Caco-2 (cell line): ENCODE measurements around the gene LRMDA. TPM values are rescaled to one million over a fixed set of nuclear protein-coding genes. Genes with fewer than 3 reads are reported as not detected.

Experiments
- BruUV-seq: library from RNA; stranded (reverse); fragments of 400-500 nt; replicated peaks from 2 replicates; lab custom pipeline; 2021; lab: Mats Ljungman, UMichigan
- CTCF ChIA-PET: fragments of 300-600 bp; sonication (Branson Sonifier 250); formaldehyde crosslinking; loops from one replicate; lab custom pipeline; 2022; ENCODE audit warnings: antibody characterized with exemption; lab: Charles Lee
- POLR2A ChIA-PET: fragments of 300-600 bp; sonication (Branson Sonifier 250); formaldehyde crosslinking; loops from one replicate; lab custom pipeline; 2022; ENCODE audit warnings: antibody characterized with exemption; lab: Charles Lee
- DNase-seq, 2 experiments: peaks; one replicate each; pipeline versions ENCODE4 v3.0.0 to v3.0.0-alpha.2; 2020 to 2022
- H3K27me3 ChIP-seq: replicated peaks from 2 replicates; pipeline ENCODE4 v1.6.0; 2011; ENCODE audit warnings: low read length; ENCODE audit not compliant: control insufficient read depth, insufficient read depth
- H3K36me3 ChIP-seq: 2 replicates; pipeline ENCODE4 v1.5.1; 2011; ENCODE audit warnings: low read length; ENCODE audit not compliant: control insufficient read depth, insufficient read depth
- H3K4me1 ChIP-seq: fragments of 250-450 bp; sonication (Bioruptor Pico); 2 replicates; pipeline ENCODE4 v1.5.1; 2020; ENCODE audit warnings: mild to moderate bottlenecking
- H3K4me3 ChIP-seq: 2 replicates; pipeline ENCODE4 v1.5.1; 2011; ENCODE audit warnings: low read depth, mild to moderate bottlenecking, control low read depth, low read length
- H3K9me3 ChIP-seq: fragments of 250-450 bp; sonication (Bioruptor Pico); 2 replicates; pipeline ENCODE4 v1.5.1; 2020; ENCODE audit warnings: mild to moderate bottlenecking, moderate library complexity
- H3K27ac Mint-ChIP-seq: one replicate; pipeline ENCODE4 v1.8.0; 2022; ENCODE audit warnings: mixed read lengths; ENCODE audit not compliant: unreplicated experiment
- H3K27me3 Mint-ChIP-seq: one replicate; pipeline ENCODE4 v1.8.0; 2022; ENCODE audit warnings: mixed read lengths; ENCODE audit not compliant: insufficient read depth, unreplicated experiment
- H3K36me3 Mint-ChIP-seq: one replicate; pipeline ENCODE4 v1.8.0; 2022; ENCODE audit warnings: mild to moderate bottlenecking, mixed read lengths; ENCODE audit not compliant: insufficient read depth, unreplicated experiment
- H3K4me1 Mint-ChIP-seq: one replicate; pipeline ENCODE4 v1.8.0; 2022; ENCODE audit warnings: low read depth, mixed read lengths; ENCODE audit not compliant: unreplicated experiment
- H3K4me3 Mint-ChIP-seq: one replicate; pipeline ENCODE4 v1.8.0; 2022; ENCODE audit warnings: mild to moderate bottlenecking, moderate library complexity, mixed read lengths; ENCODE audit not compliant: unreplicated experiment
- H3K9me3 Mint-ChIP-seq: one replicate; pipeline ENCODE4 v1.8.0; 2022; ENCODE audit warnings: mixed read lengths; ENCODE audit not compliant: unreplicated experiment
- intact Hi-C: fragments of 100-400 bp; cut with micrococcal nuclease; formaldehyde crosslinking; loops from one replicate; pipeline ENCODE4 v1.10.0; 2022; ENCODE audit not compliant: unreplicated experiment
- total RNA-seq: library from RNA; stranded (reverse); gene quantifications from 2 replicates; pipeline ENCODE4 v1.2.3, GENCODE V29; 2022
- TF ChIP-seq, protein P1 (sequence below), 2 experiments: fragments of 200-600 bp in 1 of 2; IDR thresholded peaks; 1 replicate in 1 of 2; 2 replicates in 1 of 2; pipeline versions ENCODE4 v1.5.1 to v1.8.0; 2011 to 2022; ENCODE audit warnings: antibody characterized with exemption in 1 of 2, control low read depth in 1 of 2, inconsistent platforms in 1 of 2, low read depth in 1 of 2, low read length in 1 of 2, mild to moderate bottlenecking in 1 of 2, moderate library complexity in 1 of 2; ENCODE audit not compliant: insufficient read depth in 1 of 2, severe bottlenecking in 1 of 2, unreplicated experiment in 1 of 2

Gene LRMDA
- total RNA-seq, 1 experiment from 2014 or later: 18.5 TPM

DNA sequence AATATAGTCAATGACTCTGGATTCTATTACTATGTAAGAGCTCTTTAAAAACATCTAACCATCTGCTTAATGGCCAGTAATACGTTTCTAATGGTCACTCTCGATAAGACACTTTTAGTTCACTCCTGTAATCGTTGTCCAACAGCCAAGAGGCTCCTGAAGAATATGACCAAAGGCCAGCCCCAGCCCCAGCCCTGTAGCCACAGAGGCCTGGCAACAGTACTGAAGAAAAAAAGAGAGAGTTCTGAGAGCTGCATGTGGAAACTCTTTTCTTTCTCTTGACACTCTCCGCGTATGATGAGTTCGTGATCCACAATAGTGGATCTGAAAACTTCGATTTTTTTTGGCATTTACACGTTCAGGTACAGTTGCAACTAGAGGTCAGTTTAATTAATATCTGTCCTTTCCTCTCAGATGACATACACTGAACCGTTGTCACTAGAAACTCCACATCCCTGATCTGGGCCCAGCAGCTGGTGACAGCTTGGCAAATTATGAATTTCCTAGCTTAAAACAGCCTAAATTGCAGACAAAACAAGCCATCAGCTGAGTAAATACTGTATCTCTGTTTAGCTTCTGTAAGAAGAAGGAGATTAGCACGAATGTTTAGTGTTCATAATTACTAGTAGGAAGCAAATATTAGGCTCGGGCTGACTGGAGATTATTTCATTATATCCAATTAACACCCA, 456.7 kb downstream of the LRMDA start:
- H3K9me3 Mint-ChIP-seq: no peaks in the 10 kb centered on the region
- BruUV-seq: no TSS peak

GRCh38 chr10:75889051-75889450, 457.6 kb downstream of the LRMDA start:
- H3K27me3 Mint-ChIP-seq: no peaks in the 10 kb centered on the region
- no peaks in the 10 kb centered on the region for H3K4me1 Mint-ChIP-seq
- intact Hi-C loops: no loop called here
- TF ChIP-seq, protein P1, sequence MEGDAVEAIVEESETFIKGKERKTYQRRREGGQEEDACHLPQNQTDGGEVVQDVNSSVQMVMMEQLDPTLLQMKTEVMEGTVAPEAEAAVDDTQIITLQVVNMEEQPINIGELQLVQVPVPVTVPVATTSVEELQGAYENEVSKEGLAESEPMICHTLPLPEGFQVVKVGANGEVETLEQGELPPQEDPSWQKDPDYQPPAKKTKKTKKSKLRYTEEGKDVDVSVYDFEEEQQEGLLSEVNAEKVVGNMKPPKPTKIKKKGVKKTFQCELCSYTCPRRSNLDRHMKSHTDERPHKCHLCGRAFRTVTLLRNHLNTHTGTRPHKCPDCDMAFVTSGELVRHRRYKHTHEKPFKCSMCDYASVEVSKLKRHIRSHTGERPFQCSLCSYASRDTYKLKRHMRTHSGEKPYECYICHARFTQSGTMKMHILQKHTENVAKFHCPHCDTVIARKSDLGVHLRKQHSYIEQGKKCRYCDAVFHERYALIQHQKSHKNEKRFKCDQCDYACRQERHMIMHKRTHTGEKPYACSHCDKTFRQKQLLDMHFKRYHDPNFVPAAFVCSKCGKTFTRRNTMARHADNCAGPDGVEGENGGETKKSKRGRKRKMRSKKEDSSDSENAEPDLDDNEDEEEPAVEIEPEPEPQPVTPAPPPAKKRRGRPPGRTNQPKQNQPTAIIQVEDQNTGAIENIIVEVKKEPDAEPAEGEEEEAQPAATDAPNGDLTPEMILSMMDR (IDR thresholded peaks at IDR 0.05; ENCODE audit: insufficient read depth in 1 of 2, low read depth in 1 of 2, low read length in 1 of 2, severe bottlenecking in 1 of 2, unreplicated experiment in 1 of 2): no peak
- DNase-seq: no peak
- no peak overlapping the region for H3K27ac Mint-ChIP-seq
- H3K9me3 Mint-ChIP-seq: no peaks in the 10 kb centered on the region
- Histone ChIP-seq H3K4me1 (0 out of 2 replicates have a peak, but pooled peaks cover 9% of the 10 kb centered on the region), H3K36me3 (no peaks in the 10 kb centered on the region; the same call in 1 of the 2 replicates), H3K27me3 (no peaks in the 10 kb centered on the region), H3K9me3 (no peaks in the 10 kb centered on the region), H3K4me3 (no peak overlapping the region)
- no peaks in the 10 kb centered on the region for H3K36me3 Mint-ChIP-seq
- CTCF ChIA-PET: no interaction called here
- no TSS peak for BruUV-seq
- H3K4me3 Mint-ChIP-seq: no peak overlapping the region
- POLR2A ChIA-PET: no interaction called here

More for the DNA sequence above, 456.7 kb downstream of the LRMDA start:
- H3K36me3 Mint-ChIP-seq: no peaks in the 10 kb centered on the region
- TF ChIP-seq, protein P1 (IDR thresholded peaks at IDR 0.05; ENCODE audit: insufficient read depth in 1 of 2, low read depth in 1 of 2, low read length in 1 of 2, severe bottlenecking in 1 of 2, unreplicated experiment in 1 of 2): no peak
- no peaks in the 10 kb centered on the region for H3K27me3 Mint-ChIP-seq
- ChIA-PET CTCF (no interaction called here), POLR2A (no interaction called here)
- DNase-seq: no peak
- Histone ChIP-seq H3K27me3 (no peaks in the 10 kb centered on the region), H3K9me3 (no peaks in the 10 kb centered on the region), H3K36me3 (no peaks in the 10 kb centered on the region; the same call in 1 of the 2 replicates), H3K4me1 (0 out of 2 replicates have a peak, but pooled peaks cover 9% of the 10 kb centered on the region), H3K4me3 (no peak overlapping the region)
- H3K27ac Mint-ChIP-seq: no peak overlapping the region
- no peaks in the 10 kb centered on the region for H3K4me1 Mint-ChIP-seq
- no peak overlapping the region for H3K4me3 Mint-ChIP-seq
- intact Hi-C loops: no loop called here

DNA sequence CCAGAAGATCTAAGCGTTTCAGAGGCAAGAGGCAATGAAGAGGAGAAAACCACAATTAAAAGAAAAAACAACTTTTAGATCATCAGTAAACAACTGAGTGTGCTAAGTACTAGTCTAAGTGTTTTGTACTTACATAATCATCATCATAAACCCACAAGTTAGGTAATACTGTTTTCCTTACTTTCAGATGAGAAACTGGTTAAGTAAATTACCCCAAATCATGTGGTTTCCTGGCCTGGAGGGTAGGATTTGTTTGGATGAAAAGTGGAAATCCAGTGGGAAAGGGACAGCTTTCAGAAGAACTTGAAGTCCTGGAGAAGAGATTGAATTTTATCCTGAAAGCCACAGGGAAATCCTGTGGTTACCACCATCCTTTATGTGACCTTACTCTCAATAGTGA, 463.3 kb downstream of the LRMDA start:
- TF ChIP-seq, protein P1 (IDR thresholded peaks at IDR 0.05; ENCODE audit: insufficient read depth in 1 of 2, low read depth in 1 of 2, low read length in 1 of 2, severe bottlenecking in 1 of 2, unreplicated experiment in 1 of 2): no peak
- BruUV-seq: no TSS peak
- H3K4me3 Mint-ChIP-seq: no peak overlapping the region
- H3K36me3 Mint-ChIP-seq: no peaks in the 10 kb centered on the region
- Histone ChIP-seq H3K27me3 (no peaks in the 10 kb centered on the region), H3K36me3 (no peaks in the 10 kb centered on the region; the same call in 1 of the 2 replicates), H3K9me3 (no peaks in the 10 kb centered on the region), H3K4me1 (no peaks in the 10 kb centered on the region; the same call in 1 of the 2 replicates), H3K4me3 (no peak overlapping the region)
- POLR2A ChIA-PET: no interaction called here
- no peak for DNase-seq
- intact Hi-C loops: no loop called here
- no peaks in the 10 kb centered on the region for H3K27me3 Mint-ChIP-seq
- H3K9me3 Mint-ChIP-seq: no peaks in the 10 kb centered on the region
- CTCF ChIA-PET: no interaction called here
- H3K4me1 Mint-ChIP-seq: peaks cover 8% of the 10 kb centered on the region
- H3K27ac Mint-ChIP-seq: no peak overlapping the region
